Subcutaneous adipose tissue (tissue), 4 donors: ENCODE data around the gene SIDT1. TPM values are rescaled to one million over a fixed set of nuclear protein-coding genes. Genes with fewer than 3 reads are reported as not detected.

Source experiments
- CTCF ChIP-seq: fragments of 450-650 bp; IDR thresholded peaks from one replicate; pipeline ENCODE4 v1.5.1; 2016; ENCODE audit warnings: low read depth, mild to moderate bottlenecking, control low read depth, antibody characterized with exemption, moderate library complexity
- total RNA-seq, 4 donors: library from RNA; depleted of rRNA; stranded (reverse); fragments of >200 nt; gene quantifications; one replicate each; pipeline ENCODE4 v1.1.0, GENCODE V29; 2016

SIDT1 gene
- total RNA-seq, 4 donors from 2014 or later = 2.3 to 5.3 (median 3.9) TPM

- no peak for TF ChIP-seq CTCF
Observed at GRCh38 chr3:113556946-113557335, 24.6 kb downstream of the SIDT1 start.

- no peak for TF ChIP-seq CTCF
Observed at GRCh38 chr3:113557374-113557773, 25.0 kb downstream of the SIDT1 start.

GRCh38 chr3:113559009-113559408 lies 26.7 kb downstream of the SIDT1 start:
- TF ChIP-seq CTCF = no peak

GRCh38 chr3:113560271-113560670 lies 27.9 kb downstream of the SIDT1 start:
- TF ChIP-seq CTCF = no peak

- no peak for TF ChIP-seq CTCF
Observed at GRCh38 chr3:113560831-113561623, 28.7 kb downstream of the SIDT1 start.

- no peak for TF ChIP-seq CTCF
Observed at GRCh38 chr3:113565555-113565954, 33.2 kb downstream of the SIDT1 start.

- TF ChIP-seq CTCF = no peak
Observed at GRCh38 chr3:113570158-113570557, 37.8 kb downstream of the SIDT1 start.
